A673 (cell line): Measurements from ENCODE around the gene DNAJC1. TPM values are rescaled to one million over a fixed set of nuclear protein-coding genes. Genes with fewer than 3 reads are reported as not detected.

Source experiments
- BruUV-seq: library from RNA; stranded (reverse); fragments of 400-500 nt; replicated peaks from 2 replicates; lab custom pipeline; 2021; lab: Mats Ljungman, UMichigan
- CTCF ChIA-PET: fragments of 300-600 bp; sonication (Branson Sonifier 250); formaldehyde crosslinking; loops from one replicate; lab custom pipeline; 2022; ENCODE audit warnings: antibody characterized with exemption; lab: Charles Lee
- POLR2A ChIA-PET: fragments of 300-600 bp; sonication (Branson Sonifier 250); formaldehyde crosslinking; loops from one replicate; lab custom pipeline; 2022; ENCODE audit warnings: antibody characterized with exemption; ENCODE audit not compliant: low non-redundant PET; lab: Charles Lee
- DNase-seq: peaks from one replicate; pipeline ENCODE4 v3.0.0-alpha.2; 2015; ENCODE audit warnings: low spot score
- H3K27ac ChIP-seq: fragments of 200-600 bp; sonication (generic); 2 replicates; pipeline ENCODE4 v1.5.1; 2016; ENCODE audit warnings: mixed run types, low read depth, mild to moderate bottlenecking, mixed read lengths, antibody characterized with exemption, low read length; ENCODE audit not compliant: poor library complexity, severe bottlenecking
- H3K27me3 ChIP-seq: fragments of 200-600 bp; sonication (generic); replicated peaks from 2 replicates; pipeline ENCODE4 v1.6.1; 2017; ENCODE audit warnings: mixed run types, low read depth, mild to moderate bottlenecking, mixed read lengths, antibody characterized with exemption, low read length; ENCODE audit not compliant: insufficient read depth, poor library complexity
- H3K36me3 ChIP-seq: fragments of 200-600 bp; sonication (generic); 2 replicates; pipeline ENCODE4 v1.6.1; 2016; ENCODE audit warnings: mixed run types, mild to moderate bottlenecking, mixed read lengths, antibody characterized with exemption, low read length; ENCODE audit not compliant: insufficient read depth, poor library complexity, severe bottlenecking
- H3K4me1 ChIP-seq: fragments of 200-600 bp; sonication (generic); 2 replicates; pipeline ENCODE4 v1.6.1; 2017; ENCODE audit warnings: mixed run types, mild to moderate bottlenecking, mixed read lengths, antibody characterized with exemption, low read length; ENCODE audit not compliant: insufficient read depth, poor library complexity, severe bottlenecking
- H3K4me3 ChIP-seq: fragments of 200-600 bp; sonication (generic); 2 replicates; pipeline ENCODE4 v1.5.1; 2016; ENCODE audit warnings: low read depth, mixed run types, mild to moderate bottlenecking, mixed read lengths, low read length; ENCODE audit not compliant: poor library complexity, severe bottlenecking
- H3K9me3 ChIP-seq: fragments of 200-600 bp; sonication (generic); 2 replicates; pipeline ENCODE4 v1.6.1; 2016; ENCODE audit warnings: mixed run types, low read depth, mild to moderate bottlenecking, mixed read lengths, antibody characterized with exemption, low read length; ENCODE audit not compliant: poor library complexity, severe bottlenecking
- EZH2 ChIP-seq: fragments of 200-600 bp; sonication (generic); IDR thresholded peaks from 2 replicates; pipeline ENCODE4 v1.6.1; 2017; ENCODE audit warnings: borderline replicate concordance, low read depth, mild to moderate bottlenecking, mixed read lengths, antibody characterized with exemption, low read length; ENCODE audit not compliant: poor library complexity, severe bottlenecking
- intact Hi-C: fragments of 100-400 bp; cut with micrococcal nuclease; formaldehyde crosslinking; loops from one replicate; pipeline ENCODE4 v1.10.0; 2022; ENCODE audit not compliant: unreplicated experiment
- total RNA-seq: library from RNA; stranded (reverse); gene quantifications from 2 replicates; pipeline ENCODE4 v1.2.3, GENCODE V29; 2021
- TF ChIP-seq, protein P1 (sequence below): fragments of 300-800, 200-600 bp; sonication (generic); conservative IDR thresholded peaks from 2 replicates; pipeline ENCODE4 v1.5.1; 2017; ENCODE audit warnings: low read depth, mild to moderate bottlenecking, antibody characterized with exemption, low read length, moderate library complexity, mixed read lengths

The DNAJC1 gene
- total RNA-seq, 1 experiment from 2014 or later = 21.2 TPM

DNA sequence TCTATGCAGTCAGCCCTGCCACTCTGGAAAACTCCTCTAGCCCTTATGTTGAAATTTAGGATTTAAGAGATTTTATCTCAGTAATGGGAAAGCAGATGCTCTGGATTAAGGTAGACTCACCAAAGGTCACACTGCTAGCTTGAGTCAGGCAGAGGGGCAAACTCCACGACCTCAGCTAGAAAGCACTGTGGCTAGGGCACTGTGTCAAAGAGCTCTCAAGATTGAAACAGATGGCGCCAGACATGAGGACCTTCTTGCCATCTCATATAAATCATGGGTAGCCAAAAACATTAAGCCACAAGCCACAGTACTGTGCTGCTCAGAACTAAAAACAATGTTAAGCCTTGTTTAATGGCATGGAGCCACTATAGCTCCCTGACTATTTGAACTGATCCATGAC, 188.7 kb downstream of the DNAJC1 start:
- H3K4me1 ChIP-seq = no peaks in the 10 kb centered on the region
- ChIA-PET POLR2A (no interaction called here), CTCF (no interaction called here)
- no peak overlapping the region for H3K27ac ChIP-seq
- no peak for DNase-seq
- H3K27me3 ChIP-seq = no peaks in the 10 kb centered on the region
- H3K36me3 ChIP-seq = no peaks in the 10 kb centered on the region
- TF ChIP-seq EZH2 = no peak
- TF ChIP-seq, protein P1, sequence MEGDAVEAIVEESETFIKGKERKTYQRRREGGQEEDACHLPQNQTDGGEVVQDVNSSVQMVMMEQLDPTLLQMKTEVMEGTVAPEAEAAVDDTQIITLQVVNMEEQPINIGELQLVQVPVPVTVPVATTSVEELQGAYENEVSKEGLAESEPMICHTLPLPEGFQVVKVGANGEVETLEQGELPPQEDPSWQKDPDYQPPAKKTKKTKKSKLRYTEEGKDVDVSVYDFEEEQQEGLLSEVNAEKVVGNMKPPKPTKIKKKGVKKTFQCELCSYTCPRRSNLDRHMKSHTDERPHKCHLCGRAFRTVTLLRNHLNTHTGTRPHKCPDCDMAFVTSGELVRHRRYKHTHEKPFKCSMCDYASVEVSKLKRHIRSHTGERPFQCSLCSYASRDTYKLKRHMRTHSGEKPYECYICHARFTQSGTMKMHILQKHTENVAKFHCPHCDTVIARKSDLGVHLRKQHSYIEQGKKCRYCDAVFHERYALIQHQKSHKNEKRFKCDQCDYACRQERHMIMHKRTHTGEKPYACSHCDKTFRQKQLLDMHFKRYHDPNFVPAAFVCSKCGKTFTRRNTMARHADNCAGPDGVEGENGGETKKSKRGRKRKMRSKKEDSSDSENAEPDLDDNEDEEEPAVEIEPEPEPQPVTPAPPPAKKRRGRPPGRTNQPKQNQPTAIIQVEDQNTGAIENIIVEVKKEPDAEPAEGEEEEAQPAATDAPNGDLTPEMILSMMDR = no peak
- no peak overlapping the region for H3K4me3 ChIP-seq
- no TSS peak for BruUV-seq
- intact Hi-C loops = no loop called here
- H3K9me3 ChIP-seq = no peaks in the 10 kb centered on the region

DNA sequence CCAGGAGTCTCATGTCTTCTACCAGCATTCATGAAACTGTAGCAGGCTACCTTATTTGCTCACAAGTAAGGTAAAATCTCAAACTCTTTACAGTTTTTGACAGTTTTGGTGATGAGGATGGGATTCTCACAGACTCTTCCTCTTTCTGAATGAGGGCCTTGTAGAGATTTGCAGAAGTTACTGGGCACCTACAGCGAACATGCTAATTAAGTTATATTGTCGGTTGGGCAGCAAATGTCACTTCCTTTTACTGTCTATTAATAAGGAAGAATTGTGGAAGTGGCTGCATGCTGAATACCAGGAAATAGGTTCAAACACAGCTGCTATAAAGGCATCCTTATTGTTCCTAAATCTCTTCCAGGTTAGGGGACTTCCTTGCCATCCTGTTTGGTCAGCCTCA, 189.6 kb downstream of the DNAJC1 start:
- no peak overlapping the region for H3K27ac ChIP-seq
- no peak for DNase-seq
- no TSS peak for BruUV-seq
- no peak overlapping the region for H3K4me3 ChIP-seq
- no peaks in the 10 kb centered on the region for H3K4me1 ChIP-seq
- intact Hi-C loops = no loop called here
- H3K36me3 ChIP-seq = no peaks in the 10 kb centered on the region
- ChIA-PET POLR2A (no interaction called here), CTCF (no interaction called here)
- TF ChIP-seq, protein P1 = no peak
- TF ChIP-seq EZH2 = no peak
- no peaks in the 10 kb centered on the region for H3K27me3 ChIP-seq
- no peaks in the 10 kb centered on the region for H3K9me3 ChIP-seq

DNA sequence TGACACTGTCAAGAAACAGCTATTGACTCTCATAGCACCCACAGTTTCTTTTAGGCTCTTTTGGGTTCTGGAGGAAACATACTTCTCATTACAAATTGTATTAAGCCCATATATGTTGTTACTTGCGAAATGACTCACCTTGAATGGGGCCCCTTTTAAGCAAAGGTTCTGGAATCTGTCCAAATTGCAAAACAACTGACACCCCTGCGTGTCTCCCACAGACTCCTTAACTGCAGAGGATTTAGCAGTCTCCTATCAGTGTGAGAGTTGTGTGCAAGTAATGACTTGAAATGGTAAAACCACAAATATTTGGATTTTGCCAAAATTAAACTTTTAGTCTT, 192.3 kb downstream of the DNAJC1 start:
- Histone ChIP-seq H3K27me3 (no peaks in the 10 kb centered on the region), H3K36me3 (no peaks in the 10 kb centered on the region), H3K27ac (no peak overlapping the region), H3K9me3 (no peaks in the 10 kb centered on the region), H3K4me3 (no peak overlapping the region), H3K4me1 (peaks cover 8% of the 10 kb centered on the region)
- DNase-seq = no peak
- no peak for TF ChIP-seq EZH2
- TF ChIP-seq, protein P1 = no peak
- CTCF ChIA-PET = no interaction called here
- BruUV-seq = no TSS peak
- intact Hi-C loops = no loop called here
- POLR2A ChIA-PET = no interaction called here
